Activated naive CD8-positive, alpha-beta T cell treated with anti-CD3 and anti-CD28 coated beads, Interleukin-2, amount 10 ng/mL, durations not matched to agents 7 days and 5 days (primary cell): Measurements from ENCODE around the gene PGM3. TPM values are rescaled to one million over a fixed set of nuclear protein-coding genes. Genes with fewer than 3 reads are reported as not detected.
A peak's percentile ranks its signal among the peaks of the same experiment; 100 is the strongest.

Source experiments
- ATAC-seq: fragments of 150-1000 bp; cut with Tn5 transposase; one replicate; pipeline ENCODE4 v1.10.0; 2021; ENCODE audit warnings: low read depth, moderate library complexity
- POLR2A ChIA-PET: fragments of 350-600 bp; sonication (Branson Sonifier 250); formaldehyde crosslinking; loops from one replicate; lab custom pipeline; 2021; ENCODE audit warnings: antibody characterized with exemption; lab: Charles Lee
- DNase-seq: peaks from one replicate; pipeline ENCODE4 v3.0.0; 2021
- H3K27ac Mint-ChIP-seq: one replicate; pipeline ENCODE4 v1.8.0; 2022; ENCODE audit warnings: mild to moderate bottlenecking, mixed read lengths
- H3K27me3 Mint-ChIP-seq: one replicate; pipeline ENCODE4 v1.8.0; 2022; ENCODE audit warnings: mild to moderate bottlenecking, moderate library complexity, mixed read lengths
- H3K36me3 Mint-ChIP-seq: one replicate; pipeline ENCODE4 v1.8.0; 2021; ENCODE audit warnings: mild to moderate bottlenecking, mixed read lengths
- H3K4me1 Mint-ChIP-seq: one replicate; pipeline ENCODE4 v1.8.0; 2021; ENCODE audit warnings: mixed read lengths
- H3K4me3 Mint-ChIP-seq: one replicate; pipeline ENCODE4 v1.8.0; 2022; ENCODE audit warnings: mild to moderate bottlenecking, moderate library complexity, mixed read lengths
- H3K9me3 Mint-ChIP-seq: one replicate; pipeline ENCODE4 v1.8.0; 2021; ENCODE audit warnings: mixed read lengths
- total RNA-seq, 2 experiments: library from RNA; stranded (reverse); gene quantifications; one replicate each; pipeline ENCODE4 v1.2.3, GENCODE V29; 2021

Gene PGM3, protein sequence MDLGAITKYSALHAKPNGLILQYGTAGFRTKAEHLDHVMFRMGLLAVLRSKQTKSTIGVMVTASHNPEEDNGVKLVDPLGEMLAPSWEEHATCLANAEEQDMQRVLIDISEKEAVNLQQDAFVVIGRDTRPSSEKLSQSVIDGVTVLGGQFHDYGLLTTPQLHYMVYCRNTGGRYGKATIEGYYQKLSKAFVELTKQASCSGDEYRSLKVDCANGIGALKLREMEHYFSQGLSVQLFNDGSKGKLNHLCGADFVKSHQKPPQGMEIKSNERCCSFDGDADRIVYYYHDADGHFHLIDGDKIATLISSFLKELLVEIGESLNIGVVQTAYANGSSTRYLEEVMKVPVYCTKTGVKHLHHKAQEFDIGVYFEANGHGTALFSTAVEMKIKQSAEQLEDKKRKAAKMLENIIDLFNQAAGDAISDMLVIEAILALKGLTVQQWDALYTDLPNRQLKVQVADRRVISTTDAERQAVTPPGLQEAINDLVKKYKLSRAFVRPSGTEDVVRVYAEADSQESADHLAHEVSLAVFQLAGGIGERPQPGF
- 10 to 100 TPM; 13.0 to 22.4 TPM for total RNA-seq

DNA sequence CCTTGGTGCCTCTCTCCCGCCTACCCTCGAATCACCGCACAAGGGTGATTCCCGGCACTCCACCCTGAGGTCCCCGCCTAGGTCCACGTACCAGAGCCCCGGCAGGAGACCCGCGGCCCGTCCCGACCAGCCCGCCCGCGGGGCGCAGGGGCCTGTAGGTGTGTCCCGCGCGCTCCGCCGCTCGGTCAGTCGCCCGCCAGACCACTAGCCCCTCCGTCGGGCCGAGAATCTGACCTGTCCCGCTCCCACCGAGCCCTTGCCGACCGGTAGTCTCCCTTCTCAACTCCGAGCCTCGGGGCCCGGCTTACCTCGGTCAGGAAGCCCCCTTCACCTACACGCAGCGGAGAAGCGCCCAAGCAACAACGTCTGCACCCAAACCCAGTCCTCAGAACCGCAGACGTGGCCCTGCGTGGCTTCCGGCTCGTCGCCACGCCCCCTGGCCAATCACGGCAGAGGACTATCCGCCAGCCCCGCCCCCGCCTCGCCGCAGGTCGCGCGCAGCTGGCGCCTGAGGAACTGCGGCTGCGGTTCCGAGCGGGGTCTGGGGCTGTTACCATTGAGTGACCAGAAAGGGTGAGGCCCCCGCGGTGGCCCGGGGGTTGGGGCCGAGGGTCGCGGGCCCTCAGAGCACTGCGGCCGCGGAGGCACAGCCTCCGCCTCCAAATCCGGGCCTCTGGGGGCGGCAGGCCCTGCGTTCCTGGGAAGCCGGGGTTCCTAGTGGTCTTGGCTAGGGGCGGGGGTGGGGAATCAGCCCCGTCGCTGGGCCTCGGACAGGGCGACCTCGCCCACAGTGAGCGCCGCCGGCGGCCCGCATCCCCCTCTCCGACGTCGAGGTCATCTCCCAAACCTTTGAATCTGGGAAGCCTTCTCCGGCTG lies at the start of gene PGM3, which contains the start of gene RWDD2A:
Gene PGM3 (minus strand): TSS at position 395 of the 876 bp plus-strand sequence. CDS start 2,253 bp downstream, outside the sequence.
Gene RWDD2A (plus strand): TSS at position 487 of the 876 bp plus-strand sequence. CDS start 1,095 bp downstream, outside the sequence.
- Mint-ChIP-seq H3K9me3 (no peaks in the 10 kb centered on the region), H3K36me3 (peaks cover 2% of the 10 kb centered on the region), H3K4me3 (peak within 1 kb of the TSS; percentile 97), H3K27ac (peak within 1 kb of the TSS; percentile 96), H3K27me3 (peaks cover 4% of the 10 kb centered on the region), H3K4me1 (peaks cover 19% of the 10 kb centered on the region)
- DNase-seq (peak; percentile 95), ATAC-seq (peak; percentile 97)
- POLR2A ChIA-PET, result interaction anchor here (3.2 kb wide), 1 partner anchor 128 kb away, joined by 8 read pairs; the partner anchor contains the start of gene UBE3D

DNA sequence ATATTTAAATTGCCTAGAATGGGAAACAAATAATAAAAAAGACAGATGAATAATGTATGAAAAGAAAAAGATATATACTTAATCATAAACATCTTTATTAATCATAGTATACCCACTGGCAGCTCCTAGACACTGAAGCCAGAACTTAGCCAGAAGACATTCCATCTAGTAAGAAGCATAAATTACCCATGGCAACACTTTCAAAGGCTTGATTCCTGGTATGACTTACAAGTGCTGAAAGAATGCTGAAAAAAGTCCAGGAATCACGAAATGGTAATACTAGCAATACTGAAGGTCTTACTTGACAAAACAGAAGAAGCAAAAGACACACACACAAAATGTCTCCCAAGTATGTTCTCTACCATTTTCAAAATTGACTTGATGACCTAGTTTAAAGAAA lies 38.1 kb upstream of the PGM3 start:
- no peak for DNase-seq
- H3K9me3 Mint-ChIP-seq, result no peaks in the 10 kb centered on the region

DNA sequence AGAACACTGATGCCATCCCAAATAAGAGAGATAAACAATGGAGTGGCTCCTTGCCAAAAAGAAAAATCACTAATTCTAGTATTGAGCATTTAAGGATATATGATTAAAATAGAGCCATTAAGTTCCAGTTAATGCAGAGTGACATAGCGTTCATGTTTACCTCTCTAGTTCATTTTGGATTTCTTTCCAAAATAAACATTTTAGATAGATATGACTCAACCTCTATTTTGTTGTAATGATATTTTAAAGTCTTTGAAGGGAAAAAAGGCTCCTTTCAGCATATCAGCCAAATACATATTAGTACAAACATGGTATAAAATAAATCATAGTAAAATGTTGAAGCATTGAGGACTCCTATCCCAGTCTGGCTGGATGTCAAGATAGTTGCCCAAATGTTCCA lies 33.5 kb upstream of the PGM3 start:
- H3K27me3 Mint-ChIP-seq, result peaks cover 7% of the 10 kb centered on the region
- POLR2A ChIA-PET, result no interaction called here
- no peak overlapping the region for H3K4me3 Mint-ChIP-seq
- H3K36me3 Mint-ChIP-seq, result no peaks in the 10 kb centered on the region
- DNase-seq, result no peak
- no peaks in the 10 kb centered on the region for H3K9me3 Mint-ChIP-seq
- ATAC-seq, result no peak
- H3K27ac Mint-ChIP-seq, result no peak overlapping the region
- H3K4me1 Mint-ChIP-seq, result no peaks in the 10 kb centered on the region

More for the DNA sequence above, 38.1 kb upstream of the PGM3 start:
- no peak for ATAC-seq
- Mint-ChIP-seq H3K27me3 (peaks cover 23% of the 10 kb centered on the region), H3K4me1 (no peaks in the 10 kb centered on the region), H3K27ac (no peak overlapping the region), H3K4me3 (no peak overlapping the region), H3K36me3 (no peaks in the 10 kb centered on the region)
- POLR2A ChIA-PET, result no interaction called here

DNA sequence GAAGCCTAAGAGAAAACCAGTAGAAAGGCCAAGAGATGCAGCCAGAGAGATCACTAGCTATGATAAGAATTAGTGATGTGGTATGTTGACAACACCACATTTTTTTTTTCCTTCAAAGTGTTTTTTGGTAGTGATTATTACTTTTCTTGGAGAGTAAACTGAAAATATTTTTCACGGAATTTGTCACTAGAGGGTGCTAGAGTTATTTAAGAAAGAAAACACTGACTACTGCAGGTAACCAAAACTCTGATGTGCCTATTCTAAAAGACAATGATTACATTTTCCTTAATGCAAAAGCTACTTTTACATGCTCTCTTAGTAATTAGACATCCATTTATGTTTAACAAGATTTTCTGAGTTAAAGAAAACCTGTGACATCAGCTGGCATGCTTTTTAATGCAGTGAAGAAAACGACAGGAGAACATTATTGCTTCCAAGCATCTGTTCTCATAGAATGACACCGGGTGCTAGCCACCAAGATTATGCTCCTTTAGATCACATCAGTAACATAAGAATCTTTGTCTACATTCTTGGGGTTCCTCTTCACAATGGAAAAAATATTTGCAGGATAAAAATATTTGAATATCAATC lies 28.9 kb upstream of the PGM3 start:
- no peak overlapping the region for H3K27ac Mint-ChIP-seq
- H3K4me1 Mint-ChIP-seq, result no peaks in the 10 kb centered on the region
- ATAC-seq (no peak), DNase-seq (no peak)
- H3K36me3 Mint-ChIP-seq, result no peaks in the 10 kb centered on the region
- POLR2A ChIA-PET, result no interaction called here
- H3K9me3 Mint-ChIP-seq, result no peaks in the 10 kb centered on the region
- H3K27me3 Mint-ChIP-seq, result no peaks in the 10 kb centered on the region
- H3K4me3 Mint-ChIP-seq, result no peak overlapping the region

DNA sequence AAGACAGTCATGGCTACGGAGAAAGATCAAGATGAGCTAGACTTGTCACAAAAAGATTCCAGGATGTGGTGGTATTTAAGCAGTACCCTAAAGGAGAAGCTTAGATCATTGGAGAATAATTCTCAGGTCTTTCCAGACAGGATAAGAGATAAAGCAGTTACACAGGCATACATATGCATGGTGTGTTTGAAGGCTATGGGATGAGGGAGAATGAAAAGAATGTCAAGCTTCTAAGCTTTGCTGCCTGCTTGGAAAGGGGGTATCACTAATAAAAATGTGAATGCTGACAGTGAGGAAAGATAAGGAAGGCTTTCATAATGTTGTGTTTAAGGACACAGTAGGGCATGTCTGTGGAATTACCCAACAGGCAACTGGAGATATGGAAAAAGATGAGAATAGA lies 28.2 kb upstream of the PGM3 start:
- Mint-ChIP-seq H3K27ac (no peak overlapping the region), H3K36me3 (no peaks in the 10 kb centered on the region), H3K4me3 (no peak overlapping the region), H3K4me1 (no peaks in the 10 kb centered on the region), H3K27me3 (no peaks in the 10 kb centered on the region), H3K9me3 (no peaks in the 10 kb centered on the region)
- ATAC-seq (no peak), DNase-seq (no peak)
- POLR2A ChIA-PET, result no interaction called here

DNA sequence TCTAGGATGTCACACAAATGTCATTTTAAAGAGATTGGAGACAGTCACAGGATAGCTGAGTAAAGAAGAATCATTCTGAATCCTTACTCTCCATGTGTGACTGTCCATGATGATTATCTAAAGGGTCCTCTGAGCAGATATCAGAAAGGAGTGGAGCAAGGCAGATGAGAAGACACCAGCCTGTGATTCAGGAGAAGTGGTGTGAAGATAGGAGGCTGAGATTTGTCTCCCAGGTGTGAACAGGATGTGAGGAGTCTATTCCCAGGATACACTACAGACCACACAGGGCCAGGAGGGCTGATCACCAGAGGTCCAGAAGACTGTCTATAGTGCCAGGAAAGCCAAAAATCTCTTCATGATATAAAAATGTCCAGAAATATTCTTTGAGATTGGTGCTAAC lies 27.1 kb upstream of the PGM3 start:
- Mint-ChIP-seq H3K36me3 (no peaks in the 10 kb centered on the region), H3K27me3 (no peaks in the 10 kb centered on the region), H3K4me1 (no peaks in the 10 kb centered on the region), H3K9me3 (no peaks in the 10 kb centered on the region), H3K27ac (no peak overlapping the region), H3K4me3 (no peak overlapping the region)
- POLR2A ChIA-PET, result no interaction called here
- ATAC-seq (no peak), DNase-seq (no peak)

DNA sequence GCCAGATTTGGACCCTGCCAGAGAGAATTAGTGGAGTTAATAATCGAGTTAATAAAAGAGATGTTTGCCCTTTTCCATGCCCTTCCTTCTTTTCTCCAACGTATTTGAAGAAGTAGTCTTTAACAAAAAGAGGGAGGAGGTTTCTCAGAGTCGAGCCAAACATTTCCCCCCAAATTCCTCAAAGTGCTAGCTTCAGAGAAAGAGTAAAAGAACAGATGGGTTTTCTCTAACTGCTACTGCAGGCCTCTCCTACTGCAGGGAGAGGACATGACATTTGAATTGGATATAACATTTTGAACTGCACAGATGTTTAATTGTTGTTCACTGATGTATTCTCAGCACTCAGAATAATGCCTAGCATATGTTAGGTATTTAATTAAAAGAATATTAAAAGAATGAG lies 25.6 kb upstream of the PGM3 start:
- ATAC-seq, result no peak
- H3K27ac Mint-ChIP-seq, result no peak overlapping the region
- no peak overlapping the region for H3K4me3 Mint-ChIP-seq
- no peaks in the 10 kb centered on the region for H3K36me3 Mint-ChIP-seq
- H3K9me3 Mint-ChIP-seq, result no peaks in the 10 kb centered on the region
- no peak for DNase-seq
- POLR2A ChIA-PET, result no interaction called here
- peaks cover 6% of the 10 kb centered on the region for H3K27me3 Mint-ChIP-seq
- H3K4me1 Mint-ChIP-seq, result no peaks in the 10 kb centered on the region

DNA sequence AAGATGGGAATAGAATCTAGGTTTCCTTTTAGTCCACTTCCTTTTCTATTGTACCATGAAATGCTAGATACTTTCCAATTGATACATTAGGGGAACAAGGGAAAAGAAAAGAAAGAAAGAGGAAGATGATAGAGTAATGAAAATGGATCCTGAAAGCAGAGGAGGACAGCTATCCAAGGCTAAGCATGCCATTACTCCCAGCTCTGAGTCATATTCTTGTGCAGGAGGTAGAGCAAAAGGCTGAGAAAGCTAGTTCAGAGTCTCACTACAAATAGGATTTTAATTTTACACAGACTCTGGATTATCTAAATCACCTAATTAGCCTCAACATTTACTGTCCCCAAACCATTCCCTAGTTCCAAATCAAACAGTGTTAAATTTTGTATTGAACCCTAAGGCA lies 23.7 kb upstream of the PGM3 start:
- Mint-ChIP-seq H3K27ac (no peak overlapping the region), H3K27me3 (peaks cover 13% of the 10 kb centered on the region), H3K4me1 (no peaks in the 10 kb centered on the region), H3K4me3 (no peak overlapping the region), H3K9me3 (no peaks in the 10 kb centered on the region), H3K36me3 (no peaks in the 10 kb centered on the region)
- POLR2A ChIA-PET, result no interaction called here
- DNase-seq, result no peak
- ATAC-seq, result no peak

DNA sequence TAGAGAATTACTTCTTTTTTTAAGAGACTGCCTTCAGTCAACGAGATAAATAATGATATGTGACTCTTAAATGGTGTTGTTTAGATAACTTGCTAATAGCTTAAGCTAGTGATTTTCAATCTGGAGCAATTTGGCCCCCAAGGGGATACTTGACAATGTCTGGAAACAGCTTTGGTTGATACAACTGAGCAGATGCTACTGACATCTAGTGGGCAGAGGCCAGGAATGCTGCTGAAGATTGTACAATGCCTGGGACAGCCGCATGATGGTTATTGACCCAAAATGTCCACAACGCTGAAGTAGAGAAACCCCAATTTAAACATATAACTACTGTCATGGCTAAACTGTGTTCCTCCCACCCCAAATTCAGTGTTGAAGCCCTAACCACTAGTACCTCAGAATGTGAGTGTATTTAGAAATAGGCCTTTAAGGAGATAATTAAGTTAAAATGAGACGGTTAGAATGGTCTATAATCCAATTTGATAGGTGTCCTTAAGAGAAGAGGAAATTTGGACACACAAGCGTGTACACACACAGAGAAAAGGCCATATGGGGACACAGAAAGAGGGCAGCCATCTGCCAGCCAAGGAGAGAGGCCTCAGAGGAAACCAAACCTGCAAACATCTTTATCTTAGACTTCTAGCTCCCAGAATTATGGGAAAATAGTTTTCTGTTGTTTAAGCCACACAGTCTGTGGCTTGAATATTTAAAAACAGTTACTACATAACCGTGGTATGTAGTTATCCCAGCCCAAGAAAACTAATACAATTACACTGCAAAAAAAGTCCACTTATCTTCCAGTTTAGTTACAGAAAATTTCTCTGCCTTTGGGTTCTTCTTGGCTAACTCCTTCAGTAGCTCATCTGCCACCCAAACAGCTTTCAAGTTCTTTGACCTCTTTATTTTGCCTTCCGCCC lies 22.3 kb upstream of the PGM3 start:
- DNase-seq, result peak; percentile 35
- Mint-ChIP-seq H3K36me3 (no peaks in the 10 kb centered on the region), H3K27ac (no peak overlapping the region), H3K9me3 (no peaks in the 10 kb centered on the region), H3K4me3 (no peak overlapping the region), H3K4me1 (no peaks in the 10 kb centered on the region), H3K27me3 (peaks cover 26% of the 10 kb centered on the region)
- POLR2A ChIA-PET, result interaction anchor here (0.7 to 1.0 kb wide), 2 partner anchors 148 to 150 kb away, joined by 3 to 7 read pairs; partner anchors contain the start of genes DOP1A and UBE3D
- peak; percentile 97 for ATAC-seq

DNA sequence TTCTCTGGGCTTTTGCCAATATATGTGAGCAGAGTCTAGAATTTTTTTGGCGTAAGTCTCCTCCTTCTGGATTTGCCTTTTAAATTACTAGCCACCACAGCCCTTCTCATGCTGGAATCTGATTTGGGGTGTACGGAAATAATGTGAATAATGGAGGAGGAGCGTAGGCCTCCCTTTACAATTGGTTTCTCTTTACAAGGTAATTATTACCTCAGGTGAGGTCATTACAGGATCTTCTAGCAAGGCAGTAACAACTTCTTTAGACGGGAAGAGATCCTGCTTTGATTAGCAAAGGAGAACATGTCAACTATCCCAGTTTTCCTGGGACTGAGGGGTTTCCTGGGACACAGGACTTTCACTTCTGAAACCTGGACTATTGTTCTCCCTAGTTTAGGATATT lies 9.0 kb upstream of the PGM3 start:
- no peak overlapping the region for H3K4me3 Mint-ChIP-seq
- ATAC-seq (no peak), DNase-seq (no peak)
- H3K27me3 Mint-ChIP-seq, result peaks cover 2% of the 10 kb centered on the region
- no peaks in the 10 kb centered on the region for H3K36me3 Mint-ChIP-seq
- POLR2A ChIA-PET, result no interaction called here
- H3K27ac Mint-ChIP-seq, result no peak overlapping the region
- H3K4me1 Mint-ChIP-seq, result no peaks in the 10 kb centered on the region
- no peaks in the 10 kb centered on the region for H3K9me3 Mint-ChIP-seq

DNA sequence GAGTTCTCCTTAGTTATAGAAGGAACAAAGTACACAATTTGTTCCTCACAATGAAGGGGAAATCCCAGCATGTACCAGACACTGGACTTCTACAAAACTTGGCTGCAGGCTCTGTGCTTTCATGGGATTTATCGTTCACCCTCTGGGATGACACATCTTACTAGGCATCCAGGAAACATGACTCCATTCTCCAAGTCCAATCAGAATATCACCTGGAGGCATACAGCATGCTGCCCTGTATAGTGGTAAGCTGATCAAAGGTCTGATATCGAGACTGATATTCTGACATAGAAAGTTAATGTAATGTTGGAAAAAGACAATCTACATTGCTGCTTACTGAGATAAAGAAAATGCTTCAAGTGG lies 6.8 kb upstream of the PGM3 start:
- no peak for DNase-seq
- Mint-ChIP-seq H3K9me3 (no peaks in the 10 kb centered on the region), H3K27me3 (no peaks in the 10 kb centered on the region), H3K27ac (no peak overlapping the region), H3K4me3 (no peak overlapping the region), H3K4me1 (peaks cover 3% of the 10 kb centered on the region), H3K36me3 (no peaks in the 10 kb centered on the region)
- POLR2A ChIA-PET, result no interaction called here
- ATAC-seq, result no peak

DNA sequence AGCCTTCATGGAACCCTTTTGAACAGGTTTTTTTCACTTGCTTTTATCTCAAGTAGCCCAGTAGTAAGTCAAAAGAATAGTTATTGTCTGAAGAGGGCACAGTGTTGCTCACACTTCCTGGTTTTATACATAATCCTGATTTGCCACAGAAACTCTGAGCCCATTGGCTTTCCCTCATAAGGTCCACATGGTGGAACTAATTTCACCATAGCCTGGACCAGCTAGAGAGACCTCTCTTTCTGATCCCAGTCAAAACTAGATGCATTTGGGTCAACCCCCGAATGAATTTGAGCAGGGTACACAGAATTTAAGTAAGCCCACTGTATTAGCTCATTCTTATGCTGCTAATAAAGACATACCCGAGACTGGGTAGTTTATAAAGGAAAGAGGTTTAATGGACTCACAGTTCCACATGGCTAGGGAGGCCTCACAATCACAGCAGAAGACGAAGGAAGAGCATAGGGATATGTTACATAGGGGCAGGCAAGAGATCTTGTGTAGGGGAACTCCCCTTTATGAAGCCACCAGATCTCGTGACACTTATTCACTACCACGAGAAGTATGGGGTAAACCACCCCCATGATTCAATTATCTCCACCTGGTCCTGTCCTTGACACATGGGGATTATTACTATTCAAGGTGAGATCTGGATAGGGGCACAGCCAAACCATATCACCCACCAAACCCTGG lies 6.3 kb upstream of the PGM3 start:
- Mint-ChIP-seq H3K27ac (no peak overlapping the region), H3K9me3 (no peaks in the 10 kb centered on the region), H3K27me3 (peaks cover 2% of the 10 kb centered on the region), H3K4me1 (peaks cover 6% of the 10 kb centered on the region), H3K36me3 (no peaks in the 10 kb centered on the region), H3K4me3 (no peak overlapping the region)
- ATAC-seq, result no peak
- no peak for DNase-seq
- POLR2A ChIA-PET, result no interaction called here
